ENCODE measurements around the gene DNAH12.

DNAH12 gene, protein sequence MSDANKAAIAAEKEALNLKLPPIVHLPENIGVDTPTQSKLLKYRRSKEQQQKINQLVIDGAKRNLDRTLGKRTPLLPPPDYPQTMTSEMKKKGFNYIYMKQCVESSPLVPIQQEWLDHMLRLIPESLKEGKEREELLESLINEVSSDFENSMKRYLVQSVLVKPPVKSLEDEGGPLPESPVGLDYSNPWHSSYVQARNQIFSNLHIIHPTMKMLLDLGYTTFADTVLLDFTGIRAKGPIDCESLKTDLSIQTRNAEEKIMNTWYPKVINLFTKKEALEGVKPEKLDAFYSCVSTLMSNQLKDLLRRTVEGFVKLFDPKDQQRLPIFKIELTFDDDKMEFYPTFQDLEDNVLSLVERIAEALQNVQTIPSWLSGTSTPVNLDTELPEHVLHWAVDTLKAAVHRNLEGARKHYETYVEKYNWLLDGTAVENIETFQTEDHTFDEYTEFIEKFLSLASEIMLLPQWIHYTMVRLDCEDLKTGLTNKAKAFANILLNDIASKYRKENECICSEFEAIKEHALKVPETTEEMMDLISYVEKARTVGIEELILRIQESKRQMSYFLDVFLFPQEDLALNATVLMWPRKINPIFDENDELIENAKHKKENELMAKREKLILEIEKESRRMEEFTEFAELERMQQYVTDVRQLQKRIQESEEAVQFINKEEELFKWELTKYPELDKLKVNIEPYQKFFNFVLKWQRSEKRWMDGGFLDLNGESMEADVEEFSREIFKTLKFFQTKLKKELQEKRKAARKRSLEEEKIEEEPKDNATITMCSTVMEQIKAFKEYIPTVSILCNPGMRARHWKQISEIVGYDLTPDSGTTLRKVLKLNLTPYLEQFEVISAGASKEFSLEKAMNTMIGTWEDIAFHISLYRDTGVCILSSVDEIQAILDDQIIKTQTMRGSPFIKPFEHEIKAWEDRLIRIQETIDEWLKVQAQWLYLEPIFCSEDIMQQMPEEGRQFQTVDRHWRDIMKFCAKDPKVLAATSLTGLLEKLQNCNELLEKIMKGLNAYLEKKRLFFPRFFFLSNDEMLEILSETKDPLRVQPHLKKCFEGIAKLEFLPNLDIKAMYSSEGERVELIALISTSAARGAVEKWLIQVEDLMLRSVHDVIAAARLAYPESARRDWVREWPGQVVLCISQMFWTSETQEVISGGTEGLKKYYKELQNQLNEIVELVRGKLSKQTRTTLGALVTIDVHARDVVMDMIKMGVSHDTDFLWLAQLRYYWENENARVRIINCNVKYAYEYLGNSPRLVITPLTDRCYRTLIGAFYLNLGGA (N-terminal part only)

DNA sequence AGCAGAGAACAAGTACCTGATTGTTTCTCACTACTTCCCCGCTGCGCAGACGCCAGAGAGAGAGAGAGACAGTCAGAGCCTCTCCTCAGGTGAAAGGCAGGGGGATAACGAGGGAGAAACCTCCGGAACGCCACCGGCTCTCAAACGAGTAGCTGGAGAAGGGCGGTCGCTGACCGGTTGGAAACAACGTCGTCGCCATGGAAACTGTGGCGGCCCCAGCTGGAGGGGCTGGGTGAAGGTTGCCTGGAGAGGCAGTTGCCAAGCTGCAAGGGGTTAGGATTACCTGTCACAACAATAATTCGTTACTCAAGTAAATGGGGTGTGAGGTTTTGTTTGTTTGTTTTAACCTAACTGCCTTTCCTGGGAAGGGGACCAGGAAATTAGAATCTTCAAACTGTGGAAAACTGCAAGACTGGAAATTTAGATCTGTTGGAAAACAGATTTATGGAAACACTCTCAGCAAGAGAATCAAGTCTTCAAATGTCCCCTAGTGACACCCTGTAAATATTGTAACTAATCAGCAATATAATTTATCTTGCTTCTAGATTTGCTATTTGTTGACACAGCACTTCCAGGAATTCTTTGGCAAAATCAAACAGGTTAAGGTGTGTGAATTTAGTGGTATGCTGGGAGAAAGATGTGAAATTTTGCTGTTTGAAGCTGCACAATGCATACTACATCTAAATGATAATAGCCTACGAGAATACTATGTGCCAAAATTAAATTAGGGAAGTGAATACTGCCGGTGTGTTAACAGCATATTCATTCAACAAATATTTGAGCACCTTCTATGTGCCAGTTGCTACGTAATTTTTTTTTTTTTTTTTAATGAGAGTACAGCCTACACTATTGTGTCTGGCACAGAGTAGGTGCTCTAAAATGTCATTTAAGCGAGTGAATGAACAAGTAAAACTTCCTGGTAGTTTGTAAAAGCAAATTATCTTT, at the start of gene DNAH12:
DNAH12 (minus strand) TSS at position 164 of the 945 bp plus-strand sequence. CDS start 1,474 bp downstream, outside the sequence.
- peak within 1 kb of the TSS; percentile 30 for H3K4me3 ChIP-seq (ENCODE audit: low read depth, low read length)
- DNase-seq (ENCODE audit: low read depth): peak; percentile 26
- in situ Hi-C loops (cut with HindIII; ENCODE audit: low sequenced_read_pairs): no loop called here

DNA sequence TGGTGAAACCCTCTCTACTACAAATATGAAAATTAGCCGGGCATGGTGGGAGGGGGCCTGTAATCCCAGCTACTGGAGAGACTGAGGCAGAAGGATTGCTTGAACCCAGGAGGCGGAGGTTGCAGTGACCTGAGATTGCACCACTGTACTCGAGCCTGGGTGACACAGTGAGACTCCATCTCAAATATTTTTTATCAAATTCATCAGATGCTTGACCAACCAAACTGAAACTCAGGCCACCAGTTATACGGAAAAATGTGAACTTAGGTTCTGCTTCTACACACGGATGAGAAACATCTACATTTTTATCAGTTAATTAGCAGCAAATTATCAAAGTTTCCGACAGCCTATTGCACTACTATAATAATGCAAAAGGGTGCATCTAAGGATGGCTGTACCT, 48.2 kb upstream of the DNAH12 start:
- no peak overlapping the region for H3K4me3 ChIP-seq (ENCODE audit: low read depth, low read length)
- TF ChIP-seq, protein P1, sequence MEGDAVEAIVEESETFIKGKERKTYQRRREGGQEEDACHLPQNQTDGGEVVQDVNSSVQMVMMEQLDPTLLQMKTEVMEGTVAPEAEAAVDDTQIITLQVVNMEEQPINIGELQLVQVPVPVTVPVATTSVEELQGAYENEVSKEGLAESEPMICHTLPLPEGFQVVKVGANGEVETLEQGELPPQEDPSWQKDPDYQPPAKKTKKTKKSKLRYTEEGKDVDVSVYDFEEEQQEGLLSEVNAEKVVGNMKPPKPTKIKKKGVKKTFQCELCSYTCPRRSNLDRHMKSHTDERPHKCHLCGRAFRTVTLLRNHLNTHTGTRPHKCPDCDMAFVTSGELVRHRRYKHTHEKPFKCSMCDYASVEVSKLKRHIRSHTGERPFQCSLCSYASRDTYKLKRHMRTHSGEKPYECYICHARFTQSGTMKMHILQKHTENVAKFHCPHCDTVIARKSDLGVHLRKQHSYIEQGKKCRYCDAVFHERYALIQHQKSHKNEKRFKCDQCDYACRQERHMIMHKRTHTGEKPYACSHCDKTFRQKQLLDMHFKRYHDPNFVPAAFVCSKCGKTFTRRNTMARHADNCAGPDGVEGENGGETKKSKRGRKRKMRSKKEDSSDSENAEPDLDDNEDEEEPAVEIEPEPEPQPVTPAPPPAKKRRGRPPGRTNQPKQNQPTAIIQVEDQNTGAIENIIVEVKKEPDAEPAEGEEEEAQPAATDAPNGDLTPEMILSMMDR (IDR thresholded peaks at IDR 0.05; ENCODE audit: low read depth, low read length, missing control alignments): no peak
- DNase-seq (ENCODE audit: low read depth): no peak
- in situ Hi-C loops (cut with HindIII; ENCODE audit: low sequenced_read_pairs): no loop called here

More for the DNA sequence above, at the start of gene DNAH12:
- TF ChIP-seq, protein P1 (IDR thresholded peaks at IDR 0.05; ENCODE audit: low read depth, low read length, missing control alignments): no peak

DNA sequence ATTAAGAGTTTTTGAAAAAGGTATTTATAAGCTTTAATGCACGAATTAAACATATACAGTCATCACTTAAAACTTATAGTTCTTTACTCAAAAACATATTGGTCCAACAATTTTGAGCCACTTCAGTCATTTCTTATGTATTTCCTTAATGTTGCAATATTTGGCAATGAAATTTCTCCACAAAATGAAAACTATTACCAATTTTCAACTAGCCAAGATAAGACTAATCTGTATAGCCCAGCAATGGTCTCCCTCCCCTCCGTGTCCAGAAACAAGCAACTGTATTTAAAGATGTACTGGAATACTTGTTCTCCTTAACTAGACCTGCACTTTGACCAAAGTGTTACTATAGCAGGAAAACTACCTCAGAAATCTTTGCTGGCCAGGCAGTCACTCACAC, 43.8 kb upstream of the DNAH12 start:
- no peak overlapping the region for H3K4me3 ChIP-seq (ENCODE audit: low read depth, low read length)
- in situ Hi-C loops (cut with HindIII; ENCODE audit: low sequenced_read_pairs): no loop called here
- TF ChIP-seq, protein P1 (IDR thresholded peaks at IDR 0.05; ENCODE audit: low read depth, low read length, missing control alignments): no peak
- DNase-seq (ENCODE audit: low read depth): no peak

DNA sequence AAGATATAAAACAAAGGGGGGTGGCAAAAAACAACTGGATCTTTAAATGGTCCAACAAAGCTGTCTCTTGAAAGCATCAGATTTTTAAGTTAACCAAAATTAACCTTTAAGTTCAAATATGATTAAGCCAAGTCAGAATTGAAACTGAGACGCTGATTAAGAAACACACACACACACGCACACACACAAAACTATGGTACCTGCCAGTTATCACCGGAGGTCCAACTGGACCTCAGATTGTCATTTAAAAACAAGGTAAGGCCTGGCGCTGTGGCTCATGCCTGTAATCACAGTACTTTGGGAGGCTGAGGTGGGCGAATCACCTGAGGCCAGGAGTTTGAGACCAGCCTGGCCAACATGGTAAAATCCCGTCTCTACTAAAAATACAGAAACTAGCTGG, 42.6 kb upstream of the DNAH12 start:
- in situ Hi-C loops (cut with HindIII; ENCODE audit: low sequenced_read_pairs): no loop called here
- DNase-seq (ENCODE audit: low read depth): no peak
- H3K4me3 ChIP-seq (ENCODE audit: low read depth, low read length): no peak overlapping the region
- TF ChIP-seq, protein P1 (IDR thresholded peaks at IDR 0.05; ENCODE audit: low read depth, low read length, missing control alignments): no peak

DNA sequence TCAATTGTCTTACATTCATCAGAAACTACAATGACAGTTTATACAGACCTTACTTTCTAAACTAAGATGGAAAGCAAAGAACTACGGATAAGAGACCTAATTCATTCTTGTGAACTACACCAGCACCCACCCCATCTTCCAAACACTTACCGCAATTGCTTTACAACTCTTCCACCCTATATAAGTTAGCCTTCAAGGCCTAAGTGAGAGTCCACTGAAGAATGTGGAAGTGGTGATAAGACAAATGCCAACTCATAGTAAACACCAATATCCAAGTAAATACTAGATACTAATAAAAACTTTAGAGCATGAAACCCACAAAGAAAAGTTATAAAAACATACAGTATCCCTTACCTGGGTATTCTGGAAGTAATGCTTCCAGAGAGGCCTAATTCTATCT, 39.4 kb upstream of the DNAH12 start:
- H3K4me3 ChIP-seq (ENCODE audit: low read depth, low read length): no peak overlapping the region
- DNase-seq (ENCODE audit: low read depth): no peak
- TF ChIP-seq, protein P1 (IDR thresholded peaks at IDR 0.05; ENCODE audit: low read depth, low read length, missing control alignments): no peak
- in situ Hi-C loops (cut with HindIII; ENCODE audit: low sequenced_read_pairs): no loop called here

Measured in astrocyte of the cerebellum (primary cell).